LoVo (cell line): ENCODE measurements around the gene CDCP1.
A peak's percentile ranks its signal among the peaks of the same experiment; 100 is the strongest.
"Not testable (repeated sequence)": the region's sequence is repeated elsewhere in the genome, so short reads cannot be mapped to it uniquely, and the experiment has no call there.

Experiments
- DNase-seq: peaks from one replicate; pipeline ENCODE4 v3.0.0-alpha.2; 2016; ENCODE audit warnings: low spot score

The CDCP1 gene

DNA sequence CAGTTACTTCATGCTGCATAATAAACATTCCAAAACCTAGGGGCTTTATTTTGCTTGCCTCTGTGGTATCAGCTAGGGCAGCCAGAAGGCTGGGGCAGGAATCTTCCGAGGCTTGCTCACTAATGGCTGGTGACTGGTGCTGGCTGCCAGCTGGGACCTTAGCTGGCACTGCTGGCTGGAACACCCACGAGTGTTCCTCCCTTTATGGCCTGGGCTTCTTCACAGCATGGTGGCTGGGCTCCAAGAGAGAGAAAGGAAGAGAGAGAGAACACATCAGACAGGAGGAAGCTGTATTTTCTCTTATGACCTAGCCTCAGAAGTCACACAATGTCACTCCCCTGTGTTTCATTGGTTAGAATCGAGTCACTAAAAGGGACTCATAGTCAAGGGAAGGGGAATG, 23.9 kb upstream of the CDCP1 start:
- DNase-seq, result no peak

GRCh38 chr3:45169125-45169904, 23.1 kb upstream of the CDCP1 start:
- DNase-seq, result no peak

- DNase-seq, result no peak
Observed at GRCh38 chr3:45168451-45168850, 22.3 kb upstream of the CDCP1 start.

DNA sequence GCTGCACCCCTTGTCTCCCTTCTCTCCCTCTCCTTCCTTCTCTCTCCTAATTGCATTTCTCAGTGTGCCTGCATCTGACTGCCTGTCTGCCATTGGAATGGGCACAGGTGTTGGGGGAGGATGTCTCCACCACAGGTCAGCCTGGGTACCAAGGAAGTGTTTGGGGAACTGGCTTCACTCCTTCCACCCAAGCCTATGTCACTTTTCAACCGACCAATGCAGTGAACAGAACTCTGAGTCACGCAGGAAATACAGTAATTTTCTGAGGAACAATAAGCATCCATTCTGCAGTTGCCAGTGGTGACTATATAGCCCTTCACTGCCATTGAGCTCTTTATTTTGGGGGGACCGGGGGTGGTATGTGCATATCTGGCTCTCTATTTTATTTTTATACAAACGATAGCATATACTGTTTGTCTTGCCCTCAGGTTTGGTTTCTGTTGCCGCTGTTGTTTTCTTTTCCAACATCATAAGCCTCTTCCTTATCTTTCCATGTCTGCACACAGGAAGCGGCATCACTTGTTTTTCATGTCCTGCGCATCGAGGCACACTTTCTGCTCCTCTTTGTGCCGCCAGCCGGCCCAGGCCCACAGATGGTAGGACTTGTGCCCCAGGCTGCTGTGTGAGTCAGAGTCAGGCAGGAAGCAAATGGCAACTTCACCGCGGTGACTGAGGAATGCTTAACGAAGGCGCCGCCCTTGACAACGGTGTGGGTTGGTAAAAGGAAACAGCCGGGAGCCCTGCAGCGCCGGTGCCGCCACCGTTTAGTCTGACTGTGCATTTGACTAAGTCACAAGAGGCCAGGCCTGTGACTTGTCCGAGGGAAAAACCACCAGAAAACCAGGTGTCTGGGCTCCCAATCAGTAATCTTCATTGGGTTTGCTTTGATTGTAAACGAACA, 21.1 kb upstream of the CDCP1 start:
- peak; percentile 96 for DNase-seq

GRCh38 chr3:45166321-45166879, 20.2 kb upstream of the CDCP1 start:
- no peak for DNase-seq

- DNase-seq, result no peak
Observed at GRCh38 chr3:45165497-45166283, 19.5 kb upstream of the CDCP1 start.

GRCh38 chr3:45164056-45164455, 17.9 kb upstream of the CDCP1 start:
- DNase-seq, result no peak

- DNase-seq, result no peak
Observed at GRCh38 chr3:45163481-45163880, 17.3 kb upstream of the CDCP1 start.

DNA sequence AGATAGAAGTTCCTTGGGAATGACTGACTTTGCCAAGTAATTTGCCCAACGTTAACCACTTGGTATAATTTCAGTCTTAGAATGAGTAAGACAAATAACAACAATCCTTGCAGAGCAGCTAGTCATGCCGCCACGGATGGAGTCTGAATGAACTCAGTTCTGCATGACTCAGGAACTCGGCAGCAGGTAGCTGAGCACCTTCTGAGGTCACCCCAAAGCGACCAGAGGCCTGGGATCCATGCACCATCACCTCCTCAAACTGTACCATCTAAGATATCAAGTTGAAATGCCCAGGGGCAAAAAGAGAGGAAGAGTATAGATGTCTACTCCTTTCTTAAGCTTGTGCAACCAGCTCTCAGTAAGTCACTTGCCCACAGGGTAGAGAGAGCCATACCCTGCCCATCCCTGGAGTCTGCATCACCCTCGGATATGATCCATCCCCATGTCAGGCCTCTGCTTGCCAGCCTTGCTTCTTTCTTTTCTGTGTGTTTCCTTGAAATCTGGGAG, 8.5 kb upstream of the CDCP1 start:
- DNase-seq, result no peak

DNA sequence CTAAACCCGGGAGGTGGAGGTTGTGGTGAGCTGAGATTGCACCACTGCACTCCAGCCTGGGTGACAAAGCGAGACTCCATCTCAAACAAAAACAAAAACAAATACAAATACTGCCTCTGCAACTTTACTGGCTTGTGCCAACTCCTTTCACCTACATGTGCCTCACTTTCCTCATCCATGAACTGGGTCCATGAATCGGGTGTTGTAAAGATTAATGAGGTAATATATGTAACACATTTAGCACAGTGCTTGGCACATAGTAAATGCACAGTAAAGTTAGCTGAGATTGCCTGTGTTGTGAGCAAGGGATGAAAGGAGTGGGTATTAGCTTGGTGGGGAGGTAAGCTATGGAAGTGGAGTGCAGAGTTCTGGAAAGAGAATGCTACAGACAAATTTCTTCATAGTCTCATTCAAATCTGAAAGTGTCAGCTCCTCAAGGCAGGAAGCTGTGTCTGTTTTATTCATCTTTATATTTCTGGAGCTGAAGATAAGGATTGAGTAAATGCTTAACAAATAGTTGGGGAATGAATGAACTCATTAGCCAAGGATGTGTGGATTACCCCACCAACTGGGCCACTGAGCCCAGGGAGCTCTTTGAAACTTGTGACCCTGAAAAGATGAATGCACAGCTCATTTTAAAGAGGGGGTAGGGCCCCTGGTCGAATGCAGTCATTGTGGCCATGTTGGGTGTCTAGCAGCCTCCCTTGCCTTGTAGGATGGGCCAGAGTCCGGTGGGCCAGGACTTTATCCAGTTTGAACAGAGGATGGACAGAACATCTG, 7.7 kb upstream of the CDCP1 start:
- DNase-seq, result no peak

GRCh38 chr3:45152307-45152706, 6.1 kb upstream of the CDCP1 start:
- no peak for DNase-seq

GRCh38 chr3:45151100-45151499, 4.9 kb upstream of the CDCP1 start:
- no peak for DNase-seq

DNA sequence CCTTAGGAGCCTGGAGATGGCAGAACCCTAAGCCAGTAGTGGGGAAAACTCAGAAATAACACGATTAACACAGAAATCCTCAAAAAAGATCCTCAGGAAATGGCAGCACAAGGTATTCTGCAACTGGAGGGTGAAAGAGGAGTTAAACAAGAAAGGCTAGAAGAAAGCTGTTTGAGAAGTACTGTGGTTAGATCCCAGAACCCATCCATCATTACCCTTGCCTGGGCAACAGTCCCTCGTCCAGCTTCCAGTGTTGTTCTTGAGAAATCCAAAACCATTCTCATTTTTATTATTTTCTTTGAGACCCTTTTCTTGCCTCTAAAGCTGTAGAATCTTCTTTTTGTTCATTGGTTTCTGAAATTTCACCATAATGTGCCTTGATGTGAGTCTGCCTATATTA, 2.7 kb upstream of the CDCP1 start:
- no peak for DNase-seq

- no peak for DNase-seq
Observed at GRCh38 chr3:45145223-45145622, 955 bp downstream of the CDCP1 start.

DNA sequence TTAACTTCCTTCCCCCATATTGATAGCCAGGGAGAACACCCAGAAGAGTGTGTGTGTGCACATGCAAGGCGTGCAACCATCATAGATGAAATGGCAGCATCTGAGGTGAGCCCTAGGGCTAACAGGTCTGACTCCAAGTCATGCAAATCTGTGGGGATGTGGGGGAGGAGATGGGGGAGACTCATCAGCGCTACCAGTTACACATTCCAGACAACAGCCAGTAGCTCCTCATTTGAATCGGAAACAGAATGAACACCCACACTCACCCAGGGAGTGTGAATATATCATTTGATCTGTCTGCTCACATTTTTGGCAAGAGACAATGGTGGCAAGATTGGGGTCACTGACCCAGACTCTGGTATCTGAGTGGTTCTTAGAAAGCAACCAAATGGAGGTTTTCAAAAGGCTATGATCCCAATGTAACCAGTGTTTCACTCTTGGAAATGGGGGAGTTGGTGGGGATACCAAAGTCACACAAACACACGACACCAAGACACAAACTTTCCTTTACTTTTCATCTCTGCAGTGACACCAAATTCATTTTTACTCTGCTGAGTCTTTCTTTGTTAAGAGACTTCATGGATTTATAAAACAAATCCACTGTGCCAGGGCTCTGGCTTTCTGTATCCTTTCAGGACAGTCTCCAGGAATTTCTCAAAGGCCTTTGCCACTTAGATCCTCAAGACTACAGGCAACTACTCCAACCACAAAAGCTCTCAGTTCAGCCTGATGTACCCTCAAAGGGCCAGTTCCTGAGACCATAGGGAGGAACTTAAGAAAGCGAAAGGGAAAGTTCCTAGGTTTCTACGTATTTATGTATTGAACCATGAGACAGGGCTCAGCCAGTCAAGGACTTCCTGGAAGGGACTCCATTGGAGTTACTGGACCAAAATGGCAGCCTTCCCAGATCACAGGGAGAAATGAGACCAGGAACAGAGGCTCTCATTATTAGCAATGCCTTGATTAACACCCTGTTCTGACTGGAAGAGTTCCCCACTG, 2.2 kb downstream of the CDCP1 start:
- DNase-seq, result no peak

GRCh38 chr3:45140770-45141155, 5.4 kb downstream of the CDCP1 start:
- DNase-seq, result not testable (repeated sequence)

DNA sequence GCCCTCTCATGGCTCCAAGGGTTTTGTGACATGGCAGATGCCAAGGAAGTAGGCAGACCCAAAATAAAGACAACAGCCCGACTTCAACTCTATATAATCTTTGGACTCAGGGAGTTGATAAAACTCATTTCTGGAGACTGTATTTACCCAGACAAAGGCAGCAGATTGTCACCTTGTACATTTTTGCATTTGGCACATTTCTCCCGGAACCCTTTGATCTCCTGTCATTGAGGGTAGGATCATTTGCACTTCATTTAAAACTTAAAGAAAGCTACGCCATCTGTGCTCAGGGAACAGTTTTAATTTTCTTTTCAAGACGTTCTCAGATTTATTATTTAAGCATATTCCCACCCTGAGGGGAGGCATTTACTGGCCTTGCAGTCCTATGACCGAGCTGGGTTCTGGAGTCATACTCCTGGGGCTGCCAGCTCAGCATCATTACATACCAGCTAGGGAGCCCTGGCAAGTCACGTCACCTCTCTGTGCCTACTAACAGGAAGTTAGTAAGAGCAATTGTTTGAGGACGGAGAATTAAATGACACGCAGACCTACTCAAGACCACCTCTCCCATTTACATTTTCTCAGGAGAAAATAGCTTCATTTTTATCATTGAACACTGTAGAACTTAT, 5.9 kb downstream of the CDCP1 start:
- no peak for DNase-seq

DNA sequence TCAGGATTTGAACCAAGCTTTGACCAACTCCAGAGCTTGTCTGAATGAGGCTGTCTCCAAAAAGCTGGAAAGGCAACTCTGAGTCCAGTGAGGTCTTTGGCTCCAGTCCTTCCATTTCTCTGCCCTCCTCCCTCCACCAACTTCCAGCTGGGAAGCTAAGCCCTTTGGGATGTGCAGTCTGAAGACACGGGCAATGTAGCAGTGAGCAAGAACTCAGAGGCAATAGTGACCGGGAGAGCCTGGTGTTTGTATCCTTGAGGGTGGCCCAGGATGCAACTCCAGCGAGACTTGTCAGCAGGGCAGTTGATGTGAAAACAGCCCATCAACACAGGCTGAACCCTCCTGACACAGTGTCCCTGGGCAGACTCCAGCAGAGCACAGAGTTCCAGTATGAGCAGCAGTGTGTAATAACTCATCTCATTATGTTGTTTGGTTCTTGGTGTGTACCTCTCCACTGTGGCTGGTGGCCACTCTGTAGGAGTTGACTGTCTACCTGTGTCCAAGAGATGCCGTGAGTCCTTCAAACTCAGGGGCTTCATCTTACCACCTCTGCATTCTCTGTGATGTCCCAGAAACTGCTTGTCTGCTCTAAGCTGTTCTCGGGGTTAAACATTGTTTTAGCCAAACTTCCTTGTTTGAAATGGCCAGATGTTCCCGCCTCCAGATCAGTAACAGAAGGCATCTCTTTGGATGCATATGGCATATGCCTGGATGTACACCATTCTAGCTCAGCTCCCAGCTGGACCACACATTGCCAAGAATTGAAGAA, 6.6 kb downstream of the CDCP1 start:
- no peak for DNase-seq
